H9 (cell line): Measurements from ENCODE around the gene EPB41. TPM values are rescaled to one million over a fixed set of nuclear protein-coding genes. Genes with fewer than 3 reads are reported as not detected.

Experiments
- DNase-seq: peaks from one replicate; pipeline ENCODE4 v3.0.0-alpha.2; 2017
- H2AFZ ChIP-seq: one replicate; pipeline ENCODE4 v1.6.1; 2013; ENCODE audit warnings: mild to moderate bottlenecking, low read length, control low read depth, moderate library complexity
- H2AK5ac ChIP-seq: 2 replicates; pipeline ENCODE4 v1.6.1; 2013; ENCODE audit warnings: low read length, control low read depth, mixed read lengths; ENCODE audit not compliant: insufficient read length
- H2BK120ac ChIP-seq: one replicate; pipeline ENCODE4 v1.6.1; 2013; ENCODE audit warnings: low read depth, mild to moderate bottlenecking, low read length, control low read depth, inconsistent platforms; ENCODE audit not compliant: poor library complexity, severe bottlenecking
- H2BK12ac ChIP-seq: 2 replicates; pipeline ENCODE4 v1.6.1; 2013; ENCODE audit warnings: low read length, control low read depth, mixed read lengths, low read depth; ENCODE audit not compliant: insufficient read length
- H2BK15ac ChIP-seq: 2 replicates; pipeline ENCODE4 v1.6.1; 2013; ENCODE audit warnings: low read depth, low read length, control low read depth
- H2BK20ac ChIP-seq: one replicate; pipeline ENCODE4 v1.6.1; 2013; ENCODE audit warnings: low read depth, mild to moderate bottlenecking, low read length, control low read depth, inconsistent platforms; ENCODE audit not compliant: poor library complexity, severe bottlenecking
- H2BK5ac ChIP-seq: 2 replicates; pipeline ENCODE4 v1.6.1; 2013; ENCODE audit warnings: low read length, control low read depth, mixed read lengths; ENCODE audit not compliant: insufficient read length
- H3K14ac ChIP-seq: 2 replicates; pipeline ENCODE4 v1.6.1; 2013; ENCODE audit warnings: low read length, control low read depth; ENCODE audit not compliant: insufficient read depth
- H3K18ac ChIP-seq: 2 replicates; pipeline ENCODE4 v1.6.1; 2013; ENCODE audit warnings: low read depth, mild to moderate bottlenecking, mixed read lengths, low read length, control low read depth; ENCODE audit not compliant: insufficient read length
- H3K23ac ChIP-seq: 2 replicates; pipeline ENCODE4 v1.6.1; 2013; ENCODE audit warnings: low read length, control low read depth, mixed read lengths, low read depth; ENCODE audit not compliant: insufficient read length
- H3K23me2 ChIP-seq: 2 replicates; pipeline ENCODE4 v1.6.1; 2013; ENCODE audit warnings: low read depth, mild to moderate bottlenecking, mixed read lengths, low read length, control low read depth; ENCODE audit not compliant: insufficient read length, poor library complexity, severe bottlenecking
- H3K27ac ChIP-seq: 2 replicates; pipeline ENCODE4 v1.5.1; 2013; ENCODE audit warnings: low read length, control low read depth, mixed read lengths, low read depth; ENCODE audit not compliant: insufficient read length
- H3K27me3 ChIP-seq: 2 replicates; pipeline ENCODE4 v1.6.1; 2013; ENCODE audit warnings: low read length, control low read depth, inconsistent platforms; ENCODE audit not compliant: insufficient read depth
- H3K4ac ChIP-seq: 2 replicates; pipeline ENCODE4 v1.6.1; 2013; ENCODE audit warnings: low read depth, mild to moderate bottlenecking, control low read depth, inconsistent platforms, low read length, moderate library complexity
- H3K4me1 ChIP-seq: 2 replicates; pipeline ENCODE4 v1.6.1; 2013; ENCODE audit warnings: low read length, control low read depth, inconsistent platforms; ENCODE audit not compliant: insufficient read depth
- H3K4me2 ChIP-seq: 2 replicates; pipeline ENCODE4 v1.6.1; 2013; ENCODE audit warnings: low read length, control low read depth, mixed read lengths; ENCODE audit not compliant: insufficient read length, insufficient read depth
- H3K56ac ChIP-seq: 2 replicates; pipeline ENCODE4 v1.6.1; 2013; ENCODE audit warnings: low read depth, mild to moderate bottlenecking, mixed read lengths, low read length, control low read depth; ENCODE audit not compliant: insufficient read length
- H3K79me1 ChIP-seq: 2 replicates; pipeline ENCODE4 v1.6.1; 2013; ENCODE audit warnings: low read depth, mild to moderate bottlenecking, moderate library complexity, low read length, control low read depth, inconsistent platforms; ENCODE audit not compliant: insufficient read depth, poor library complexity, severe bottlenecking
- H3K79me2 ChIP-seq: 2 replicates; pipeline ENCODE4 v1.6.1; 2013; ENCODE audit warnings: low read length, control low read depth, inconsistent platforms; ENCODE audit not compliant: insufficient read depth
- H3K9ac ChIP-seq: 2 replicates; pipeline ENCODE4 v1.6.1; 2013; ENCODE audit warnings: low read length, control low read depth, mixed read lengths; ENCODE audit not compliant: insufficient read length; ENCODE audit errors: extremely low read depth
- H3K9me3 ChIP-seq: one replicate; pipeline ENCODE4 v1.6.1; 2013; ENCODE audit warnings: low read depth, low read length, inconsistent platforms; ENCODE audit not compliant: control insufficient read depth
- H3T11ph ChIP-seq: one replicate; pipeline ENCODE4 v1.6.1; 2013; ENCODE audit warnings: mild to moderate bottlenecking, low read length, control low read depth, inconsistent platforms
- H4K20me1 ChIP-seq: one replicate; pipeline ENCODE4 v1.6.1; 2013; ENCODE audit not compliant: control insufficient read depth, insufficient read length, insufficient read depth
- H4K5ac ChIP-seq: 2 replicates; pipeline ENCODE4 v1.6.1; 2013; ENCODE audit warnings: low read depth, mild to moderate bottlenecking, mixed read lengths, low read length, control low read depth; ENCODE audit not compliant: insufficient read length
- H4K8ac ChIP-seq: replicated peaks from 2 replicates; pipeline ENCODE4 v1.6.1; 2013; ENCODE audit warnings: low read length, control low read depth, mixed read lengths, low read depth; ENCODE audit not compliant: insufficient read length
- H4K91ac ChIP-seq: 2 replicates; pipeline ENCODE4 v1.6.1; 2013; ENCODE audit warnings: low read depth, mild to moderate bottlenecking, moderate library complexity, mixed read lengths, low read length, control low read depth; ENCODE audit not compliant: insufficient read length
- H3K27ac Mint-ChIP-seq, 3 experiments: 2 replicates in 2 of 3; 3 replicates in 1 of 3; pipeline ENCODE4 v1.8.0; 2020 to 2021; ENCODE audit warnings: mixed read lengths in 3 of 3, mild to moderate bottlenecking in 1 of 3, moderate library complexity in 1 of 3
- H3K27me3 Mint-ChIP-seq: 2 replicates; pipeline ENCODE4 v1.8.0; 2021; ENCODE audit warnings: low read depth, mild to moderate bottlenecking, moderate library complexity, mixed read lengths
- H3K36me3 Mint-ChIP-seq, 3 experiments: 2 replicates in 2 of 3; 3 replicates in 1 of 3; pipeline ENCODE4 v1.8.0; 2020 to 2021; ENCODE audit warnings: low read depth in 3 of 3, mixed read lengths in 3 of 3; ENCODE audit not compliant: insufficient read depth in 1 of 3
- H3K4me1 Mint-ChIP-seq, 2 experiments: 2 replicates each; pipeline ENCODE4 v1.8.0; 2020; ENCODE audit warnings: mixed read lengths in 2 of 2
- H3K4me3 Mint-ChIP-seq, 2 experiments: 2 replicates in 1 of 2; 3 replicates in 1 of 2; pipeline ENCODE4 v1.8.0; 2020 to 2021; ENCODE audit warnings: mild to moderate bottlenecking in 2 of 2, mixed read lengths in 2 of 2, moderate library complexity in 1 of 2
- H3K9me3 Mint-ChIP-seq, 2 experiments: 2 replicates in 1 of 2; 3 replicates in 1 of 2; pipeline ENCODE4 v1.8.0; 2020; ENCODE audit warnings: mild to moderate bottlenecking in 2 of 2, mixed read lengths in 2 of 2, moderate library complexity in 1 of 2
- CTCF ChIP-seq: fragments of 200-600 bp; sonication (generic); conservative IDR thresholded peaks from 3 replicates; pipeline ENCODE4 v1.8.0; 2021; ENCODE audit warnings: antibody characterized with exemption, mild to moderate bottlenecking
- WGBS: extraction: QIAGEN DNeasy Blood & Tissue Kit; methylation state at CpG from one replicate; pipeline ENCODE4 v1.1.7; 2013; ENCODE audit warnings: missing lambda C conversion rate, low lambda C conversion rate, mixed read lengths; ENCODE audit not compliant: insufficient read length; ENCODE audit errors: extremely low coverage; 5-methylcytosine and 5-hydroxymethylcytosine counted together
- total RNA-seq: library from RNA; stranded (reverse); gene quantifications from 2 replicates; pipeline ENCODE4 v1.2.1, GENCODE V29; 2021

Gene EPB41
- total RNA-seq, 1 experiment from 2014 or later: 75.4 TPM

GRCh38 chr1:28986306-28986910, 72.0 kb downstream of the EPB41 start:
- Mint-ChIP-seq H3K4me1 (peaks cover 12 to 13% of the 10 kb centered on the region in 2 experiments), H3K9me3 (no peaks in the 10 kb centered on the region), H3K4me3 (no peak overlapping the region), H3K27ac (no peak overlapping the region), H3K36me3 (peaks cover 0 to 6% (median 5%) of the 10 kb centered on the region in 3 experiments; a peak in 5 of 7 replicates), H3K27me3 (no peaks in the 10 kb centered on the region)
- Histone ChIP-seq H2BK15ac (no peak overlapping the region), H2BK12ac (no peak overlapping the region), H3K27ac (no peak overlapping the region), H3K18ac (no peak overlapping the region), H3K4me1 (peaks cover 4% of the 10 kb centered on the region; the same call in 1 of the 2 replicates), H3K9ac (no peak overlapping the region), H3K79me2 (no peaks in the 10 kb centered on the region), H3K56ac (no peak overlapping the region), H2AK5ac (no peak overlapping the region), H2BK5ac (no peak overlapping the region), H3K27me3 (no peaks in the 10 kb centered on the region), H2BK120ac (no peak overlapping the region), H3K23ac (no peak overlapping the region), H3K14ac (no peak overlapping the region), H3K23me2 (no peaks in the 10 kb centered on the region), H4K8ac (no peak overlapping the region), H3K4me2 (no peak overlapping the region), H3K79me1 (peaks cover 4% of the 10 kb centered on the region), H2AFZ (no peak overlapping the region), H3K4ac (no peak overlapping the region), H3K9me3 (no peaks in the 10 kb centered on the region), H3T11ph (no peak overlapping the region), H4K91ac (no peak overlapping the region), H4K20me1 (no peaks in the 10 kb centered on the region), H2BK20ac (no peak overlapping the region), H4K5ac (no peak overlapping the region)
- no CpG with 5 or more reads among the region's 10 CpGs for WGBS
- TF ChIP-seq CTCF: no peak
- DNase-seq: no peak
